Activated naive CD4-positive, alpha-beta T cell (primary cell): ENCODE data around the gene MAGEC3.
"Not testable (repeated sequence)": the region's sequence is repeated elsewhere in the genome, so short reads cannot be mapped to it uniquely, and the experiment has no call there.

ENCODE experiments used
- DNase-seq, 4 experiments: peaks; one replicate each; lab custom pipeline; 2025; lab: John Stamatoyannopoulos, UW

Gene MAGEC3

GRCh38 chrX:141838016-141838415 lies at the start of gene MAGEC3:
TSS of gene MAGEC3 (plus strand) at chrX:141838316. CDS start at chrX:141838316, 0 bp downstream.
- DNase-seq: no peak

GRCh38 chrX:141791856-141792255 lies 46.3 kb upstream of the MAGEC3 start:
- no peak for DNase-seq

- DNase-seq: no peak
Observed at GRCh38 chrX:141811438-141811837, 26.7 kb upstream of the MAGEC3 start.

- no peak for DNase-seq
Observed at GRCh38 chrX:141814213-141814857, 23.8 kb upstream of the MAGEC3 start.

- DNase-seq: no peak
Observed at GRCh38 chrX:141815904-141816303, 22.2 kb upstream of the MAGEC3 start.

GRCh38 chrX:141832247-141832646 lies 5.9 kb upstream of the MAGEC3 start:
- no peak for DNase-seq

- no peak for DNase-seq
Observed at GRCh38 chrX:141839856-141840255, 1.7 kb downstream of the MAGEC3 start.

- DNase-seq: no peak
Observed at GRCh38 chrX:141857479-141857878, 19.4 kb downstream of the MAGEC3 start.

- DNase-seq: no peak
Observed at GRCh38 chrX:141879616-141880015, 41.5 kb downstream of the MAGEC3 start.

GRCh38 chrX:141888811-141889210 lies 50.7 kb downstream of the MAGEC3 start:
- not testable (repeated sequence) for DNase-seq

- no peak for DNase-seq
Observed at GRCh38 chrX:141894733-141895132, 56.6 kb downstream of the MAGEC3 start.

GRCh38 chrX:141897690-141898089 lies 59.6 kb downstream of the MAGEC3 start:
- DNase-seq: no peak

- DNase-seq: no peak
Observed at GRCh38 chrX:141902366-141902765, 64.2 kb downstream of the MAGEC3 start.

GRCh38 chrX:141903400-141904155 lies 65.5 kb downstream of the MAGEC3 start, which contains the start of gene MAGEC1:
TSS of gene MAGEC1 (plus strand) at chrX:141903894. CDS start at chrX:141905073, 1,179 bp downstream.
- DNase-seq: no peak

GRCh38 chrX:141904262-141904661 lies 66.1 kb downstream of the MAGEC3 start:
- DNase-seq: no peak

- no peak for DNase-seq
Observed at GRCh38 chrX:141917801-141918200, 79.7 kb downstream of the MAGEC3 start.

- no peak for DNase-seq
Observed at GRCh38 chrX:141924293-141924692, 86.2 kb downstream of the MAGEC3 start.

GRCh38 chrX:141928432-141928831 lies 90.3 kb downstream of the MAGEC3 start:
- DNase-seq: no peak

GRCh38 chrX:141934059-141934641 lies 96.0 kb downstream of the MAGEC3 start:
- no peak for DNase-seq

GRCh38 chrX:141935645-141936044 lies 97.5 kb downstream of the MAGEC3 start:
- DNase-seq: no peak

GRCh38 chrX:141936080-141936479 lies 98.0 kb downstream of the MAGEC3 start:
- no peak for DNase-seq

GRCh38 chrX:141941234-141941633 lies 103.1 kb downstream of the MAGEC3 start:
- no peak for DNase-seq

- DNase-seq: no peak
Observed at GRCh38 chrX:141945426-141945825, 107.3 kb downstream of the MAGEC3 start.
